ENCODE measurements around the gene NUP153.

Gene NUP153

GRCh38 chr6:17635568-17635967 lies 71.2 kb downstream of the NUP153 start:
- H3K27me3 ChIP-seq (ENCODE audit: control insufficient read depth in 2 of 2, insufficient read depth in 2 of 2, low read length in 2 of 2): no peaks in the 10 kb centered on the region
- no peak overlapping the region for H3K27ac ChIP-seq (ENCODE audit: low read depth in 2 of 2, low read length in 2 of 2)
- H3K9ac ChIP-seq (ENCODE audit: low read depth in 1 of 2, low read length in 2 of 2): no peak overlapping the region
- H3K4me3 ChIP-seq (ENCODE audit: low read length in 2 of 2): no peak overlapping the region
- H3K4me1 ChIP-seq (ENCODE audit: control insufficient read depth in 2 of 2, insufficient read depth in 2 of 2, low read length in 2 of 2): no peaks in the 10 kb centered on the region
- peaks cover 32 to 35% of the 10 kb centered on the region in 2 donors for H3K36me3 ChIP-seq (ENCODE audit: control insufficient read depth in 2 of 2, insufficient read depth in 2 of 2, low read length in 2 of 2)
- no peaks in the 10 kb centered on the region for H3K9me3 ChIP-seq (ENCODE audit: control insufficient read depth in 2 of 2, low read length in 2 of 2)

- Histone ChIP-seq H3K27me3 (ENCODE audit: control insufficient read depth in 2 of 2, insufficient read depth in 2 of 2, low read length in 2 of 2) (no peaks in the 10 kb centered on the region), H3K36me3 (ENCODE audit: control insufficient read depth in 2 of 2, insufficient read depth in 2 of 2, low read length in 2 of 2) (peaks cover 29 to 30% of the 10 kb centered on the region in 2 donors), H3K9me3 (ENCODE audit: control insufficient read depth in 2 of 2, low read length in 2 of 2) (no peaks in the 10 kb centered on the region), H3K4me3 (ENCODE audit: low read length in 2 of 2) (no peak overlapping the region), H3K9ac (ENCODE audit: low read depth in 1 of 2, low read length in 2 of 2) (no peak overlapping the region), H3K4me1 (ENCODE audit: control insufficient read depth in 2 of 2, insufficient read depth in 2 of 2, low read length in 2 of 2) (peaks cover 0 to 6% of the 10 kb centered on the region in 2 donors), H3K27ac (ENCODE audit: low read depth in 2 of 2, low read length in 2 of 2) (no peak overlapping the region)
These were observed 73.1 kb downstream of the NUP153 start for GRCh38 chr6:17633465-17634188.

GRCh38 chr6:17632934-17633333 lies 73.8 kb downstream of the NUP153 start:
- Histone ChIP-seq H3K4me3 (ENCODE audit: low read length in 2 of 2) (no peak overlapping the region), H3K36me3 (ENCODE audit: control insufficient read depth in 2 of 2, insufficient read depth in 2 of 2, low read length in 2 of 2) (peaks cover 26 to 30% of the 10 kb centered on the region in 2 donors), H3K27me3 (ENCODE audit: control insufficient read depth in 2 of 2, insufficient read depth in 2 of 2, low read length in 2 of 2) (no peaks in the 10 kb centered on the region), H3K9ac (ENCODE audit: low read depth in 1 of 2, low read length in 2 of 2) (no peak overlapping the region), H3K27ac (ENCODE audit: low read depth in 2 of 2, low read length in 2 of 2) (no peak overlapping the region), H3K9me3 (ENCODE audit: control insufficient read depth in 2 of 2, low read length in 2 of 2) (no peaks in the 10 kb centered on the region), H3K4me1 (ENCODE audit: control insufficient read depth in 2 of 2, insufficient read depth in 2 of 2, low read length in 2 of 2) (peaks cover 0 to 6% of the 10 kb centered on the region in 2 donors)

GRCh38 chr6:17630511-17631073 lies 76.1 kb downstream of the NUP153 start:
- H3K36me3 ChIP-seq (ENCODE audit: control insufficient read depth in 2 of 2, insufficient read depth in 2 of 2, low read length in 2 of 2): peaks cover 24 to 31% of the 10 kb centered on the region in 2 donors
- H3K27me3 ChIP-seq (ENCODE audit: control insufficient read depth in 2 of 2, insufficient read depth in 2 of 2, low read length in 2 of 2): no peaks in the 10 kb centered on the region
- H3K4me1 ChIP-seq (ENCODE audit: control insufficient read depth in 2 of 2, insufficient read depth in 2 of 2, low read length in 2 of 2): peaks cover 0 to 6% of the 10 kb centered on the region in 2 donors
- H3K9ac ChIP-seq (ENCODE audit: low read depth in 1 of 2, low read length in 2 of 2): no peak overlapping the region
- H3K27ac ChIP-seq (ENCODE audit: low read depth in 2 of 2, low read length in 2 of 2): no peak overlapping the region
- no peak overlapping the region for H3K4me3 ChIP-seq (ENCODE audit: low read length in 2 of 2)
- H3K9me3 ChIP-seq (ENCODE audit: control insufficient read depth in 2 of 2, low read length in 2 of 2): no peaks in the 10 kb centered on the region

- Histone ChIP-seq H3K9me3 (ENCODE audit: control insufficient read depth in 2 of 2, low read length in 2 of 2) (no peaks in the 10 kb centered on the region), H3K27ac (ENCODE audit: low read depth in 2 of 2, low read length in 2 of 2) (no peak overlapping the region), H3K36me3 (ENCODE audit: control insufficient read depth in 2 of 2, insufficient read depth in 2 of 2, low read length in 2 of 2) (peaks cover 24 to 29% of the 10 kb centered on the region in 2 donors), H3K27me3 (ENCODE audit: control insufficient read depth in 2 of 2, insufficient read depth in 2 of 2, low read length in 2 of 2) (no peaks in the 10 kb centered on the region), H3K9ac (ENCODE audit: low read depth in 1 of 2, low read length in 2 of 2) (no peak overlapping the region), H3K4me1 (ENCODE audit: control insufficient read depth in 2 of 2, insufficient read depth in 2 of 2, low read length in 2 of 2) (peaks cover 0 to 6% of the 10 kb centered on the region in 2 donors), H3K4me3 (ENCODE audit: low read length in 2 of 2) (no peak overlapping the region)
These were observed 76.8 kb downstream of the NUP153 start for GRCh38 chr6:17629824-17630510.

GRCh38 chr6:17628873-17629272 lies 77.9 kb downstream of the NUP153 start:
- Histone ChIP-seq H3K4me1 (ENCODE audit: control insufficient read depth in 2 of 2, insufficient read depth in 2 of 2, low read length in 2 of 2) (peaks cover 0 to 6% of the 10 kb centered on the region in 2 donors), H3K4me3 (ENCODE audit: low read length in 2 of 2) (no peak overlapping the region), H3K9ac (ENCODE audit: low read depth in 1 of 2, low read length in 2 of 2) (no peak overlapping the region), H3K27me3 (ENCODE audit: control insufficient read depth in 2 of 2, insufficient read depth in 2 of 2, low read length in 2 of 2) (no peaks in the 10 kb centered on the region), H3K36me3 (ENCODE audit: control insufficient read depth in 2 of 2, insufficient read depth in 2 of 2, low read length in 2 of 2) (peaks cover 34 to 36% of the 10 kb centered on the region in 2 donors), H3K27ac (ENCODE audit: low read depth in 2 of 2, low read length in 2 of 2) (no peak overlapping the region), H3K9me3 (ENCODE audit: control insufficient read depth in 2 of 2, low read length in 2 of 2) (no peaks in the 10 kb centered on the region)

- Histone ChIP-seq H3K27ac (ENCODE audit: low read depth in 2 of 2, low read length in 2 of 2) (no peak overlapping the region), H3K9ac (ENCODE audit: low read depth in 1 of 2, low read length in 2 of 2) (no peak overlapping the region), H3K4me3 (ENCODE audit: low read length in 2 of 2) (no peak overlapping the region), H3K4me1 (ENCODE audit: control insufficient read depth in 2 of 2, insufficient read depth in 2 of 2, low read length in 2 of 2) (no peaks in the 10 kb centered on the region), H3K27me3 (ENCODE audit: control insufficient read depth in 2 of 2, insufficient read depth in 2 of 2, low read length in 2 of 2) (no peaks in the 10 kb centered on the region), H3K36me3 (ENCODE audit: control insufficient read depth in 2 of 2, insufficient read depth in 2 of 2, low read length in 2 of 2) (peaks cover 38 to 49% of the 10 kb centered on the region in 2 donors), H3K9me3 (ENCODE audit: control insufficient read depth in 2 of 2, low read length in 2 of 2) (no peaks in the 10 kb centered on the region)
These were observed 82.3 kb downstream of the NUP153 start for GRCh38 chr6:17624396-17624795.

- no peaks in the 10 kb centered on the region for H3K9me3 ChIP-seq (ENCODE audit: control insufficient read depth in 2 of 2, low read length in 2 of 2)
- no peak overlapping the region for H3K27ac ChIP-seq (ENCODE audit: low read depth in 2 of 2, low read length in 2 of 2)
- H3K36me3 ChIP-seq (ENCODE audit: control insufficient read depth in 2 of 2, insufficient read depth in 2 of 2, low read length in 2 of 2): peaks cover 34 to 37% of the 10 kb centered on the region in 2 donors
- H3K4me3 ChIP-seq (ENCODE audit: low read length in 2 of 2): no peak overlapping the region
- no peaks in the 10 kb centered on the region for H3K4me1 ChIP-seq (ENCODE audit: control insufficient read depth in 2 of 2, insufficient read depth in 2 of 2, low read length in 2 of 2)
- H3K9ac ChIP-seq (ENCODE audit: low read depth in 1 of 2, low read length in 2 of 2): no peak overlapping the region
- H3K27me3 ChIP-seq (ENCODE audit: control insufficient read depth in 2 of 2, insufficient read depth in 2 of 2, low read length in 2 of 2): no peaks in the 10 kb centered on the region
These were observed 84.6 kb downstream of the NUP153 start for GRCh38 chr6:17622144-17622543.

GRCh38 chr6:17621003-17621402 lies 85.7 kb downstream of the NUP153 start:
- peaks cover 33 to 36% of the 10 kb centered on the region in 2 donors for H3K36me3 ChIP-seq (ENCODE audit: control insufficient read depth in 2 of 2, insufficient read depth in 2 of 2, low read length in 2 of 2)

GRCh38 chr6:17615794-17616193 lies 90.9 kb downstream of the NUP153 start:
- Histone ChIP-seq H3K9me3 (ENCODE audit: control insufficient read depth in 2 of 2, low read length in 2 of 2) (no peaks in the 10 kb centered on the region), H3K36me3 (ENCODE audit: control insufficient read depth in 2 of 2, insufficient read depth in 2 of 2, low read length in 2 of 2) (peaks cover 9 to 17% of the 10 kb centered on the region in 2 donors), H3K27me3 (ENCODE audit: control insufficient read depth in 2 of 2, insufficient read depth in 2 of 2, low read length in 2 of 2) (no peaks in the 10 kb centered on the region)

More at GRCh38 chr6:17621003-17621402, 85.7 kb downstream of the NUP153 start:
- Histone ChIP-seq H3K27me3 (ENCODE audit: control insufficient read depth in 2 of 2, insufficient read depth in 2 of 2, low read length in 2 of 2) (no peaks in the 10 kb centered on the region), H3K9me3 (ENCODE audit: control insufficient read depth in 2 of 2, low read length in 2 of 2) (no peaks in the 10 kb centered on the region), H3K9ac (ENCODE audit: low read depth in 1 of 2, low read length in 2 of 2) (no peak overlapping the region), H3K4me3 (ENCODE audit: low read length in 2 of 2) (no peak overlapping the region), H3K27ac (ENCODE audit: low read depth in 2 of 2, low read length in 2 of 2) (no peak overlapping the region), H3K4me1 (ENCODE audit: control insufficient read depth in 2 of 2, insufficient read depth in 2 of 2, low read length in 2 of 2) (no peaks in the 10 kb centered on the region)

More at GRCh38 chr6:17615794-17616193, 90.9 kb downstream of the NUP153 start:
- Histone ChIP-seq H3K4me1 (ENCODE audit: control insufficient read depth in 2 of 2, insufficient read depth in 2 of 2, low read length in 2 of 2) (peaks cover 0 to 8% of the 10 kb centered on the region in 2 donors), H3K4me3 (ENCODE audit: low read length in 2 of 2) (no peak overlapping the region), H3K9ac (ENCODE audit: low read depth in 1 of 2, low read length in 2 of 2) (no peak overlapping the region), H3K27ac (ENCODE audit: low read depth in 2 of 2, low read length in 2 of 2) (no peak overlapping the region)
